ENCODE measurements around the gene IGF2BP2. TPM values are rescaled to one million over a fixed set of nuclear protein-coding genes. Genes with fewer than 3 reads are reported as not detected.

The IGF2BP2 gene
- total and polyA plus RNA-seq, 2 of the 8 experiments (the other 6 are each of a cell fraction or from before 2014, with no cell fraction given), result 7.4 to 121 TPM

DNA sequence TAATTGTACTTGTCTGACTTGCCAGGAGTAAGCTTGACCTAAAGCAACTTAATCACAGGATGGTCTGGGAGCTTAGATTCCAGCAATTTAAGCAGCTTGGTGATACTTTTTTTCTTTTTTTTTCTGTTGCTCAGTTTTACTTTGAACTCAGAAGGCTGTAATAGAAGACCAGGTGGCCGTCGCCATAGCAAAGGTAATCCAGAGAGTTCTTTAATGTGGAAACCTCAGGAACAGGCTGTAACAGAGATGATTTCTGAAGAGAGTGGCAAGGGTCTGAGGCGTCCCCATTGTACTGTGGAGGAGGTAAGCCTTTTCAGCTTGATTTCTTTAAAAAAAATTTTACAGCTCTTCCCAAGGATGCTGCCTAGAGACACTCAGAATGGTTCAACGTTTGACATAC lies 218.6 kb downstream of the IGF2BP2 start:
- ChIA-PET POLR2A (ENCODE audit: partially characterized antibody) (interaction anchor here (0.7 to 1.4 kb wide), 4 partner anchors 10 to 32 kb away, joined by 3 to 6 read pairs (median 4); partner anchors contain the start of gene SENP2), CTCF (ENCODE audit: partially characterized antibody) (interaction anchor here (0.7 to 1.2 kb wide), 3 partner anchors 8 to 47 kb away, joined by 3 to 4 read pairs (median 3); no protein-coding TSS in a partner anchor)
- H2BK12ac ChIP-seq (ENCODE audit: low read depth, low read length), result no peak overlapping the region
- peaks cover 20 to 76% (median 42%) of the 10 kb centered on the region in 4 experiments for H3K36me3 ChIP-seq (ENCODE audit: control insufficient read depth in 2 of 4, insufficient read depth in 4 of 4, low read length in 3 of 4)
- no peak overlapping the region for H3K4ac ChIP-seq (replicated peaks; ENCODE audit: insufficient read length, low read depth, low read length)
- DNase-seq (ENCODE audit: low read depth in 1 of 2, low spot score in 2 of 2) (no peak), FAIRE-seq (no peak)
- 86% methylated on average over 4 of the region's 4 CpGs; no CpG with 5 or more reads in 1 of the 2 experiments for WGBS, 2 experiments (ENCODE audit: extremely low coverage in 1 of 2, insufficient coverage in 1 of 2, insufficient read length in 1 of 2, insufficient replicate concordance in 2 of 2, low coverage in 1 of 2, low lambda C conversion rate in 2 of 2, missing lambda C conversion rate in 1 of 2)
- no peaks in the 10 kb centered on the region for H3K79me1 ChIP-seq (ENCODE audit: low read depth, low read length)
- H3K9me3 ChIP-seq (ENCODE audit: insufficient read depth in 2 of 2, low read depth in 1 of 2, low read length in 1 of 2), result no peaks in the 10 kb centered on the region
- H2BK15ac ChIP-seq (ENCODE audit: low read length), result no peak overlapping the region
- H2BK120ac ChIP-seq (replicated peaks; ENCODE audit: low read depth, low read length), result no peak overlapping the region
- H4K20me1 ChIP-seq (replicated peaks in 1 of 2; ENCODE audit: control insufficient read depth in 1 of 2, insufficient read depth in 2 of 2, low read length in 2 of 2), result peaks cover 1 to 2% of the 10 kb centered on the region in 2 experiments
- no peak overlapping the region for H2AK5ac ChIP-seq (ENCODE audit: low read depth, low read length)
- H3K4me1 ChIP-seq (replicated peaks in 1 of 4; ENCODE audit: control insufficient read depth in 3 of 4, insufficient read depth in 4 of 4, low read length in 3 of 4), result no peaks in the 10 kb centered on the region
- H3K56ac ChIP-seq (replicated peaks; ENCODE audit: insufficient read length, low read depth, low read length), result no peak overlapping the region
- no peak overlapping the region for H3K23ac ChIP-seq (ENCODE audit: insufficient read length)
- no peak overlapping the region for H3K14ac ChIP-seq (ENCODE audit: insufficient read length)
- no peaks in the 10 kb centered on the region; a peak in 1 of 4 replicates for H3K79me2 ChIP-seq (ENCODE audit: control insufficient read depth in 1 of 2, insufficient read depth in 2 of 2, low read length in 2 of 2)
- no peaks in the 10 kb centered on the region for H3K27me3 ChIP-seq (replicated peaks in 1 of 4; ENCODE audit: control insufficient read depth in 3 of 4, extremely low read depth in 1 of 4, insufficient read depth in 3 of 4, low read length in 3 of 4)
- no peak overlapping the region for H3K18ac ChIP-seq (ENCODE audit: extremely low read depth, low read length)
- H3K4me2 ChIP-seq (ENCODE audit: insufficient read depth in 1 of 2, low read depth in 2 of 2, low read length in 2 of 2), result no peak overlapping the region
- no peaks in the 10 kb centered on the region for H3K23me2 ChIP-seq (ENCODE audit: low read depth, low read length)
- H2BK5ac ChIP-seq (ENCODE audit: low read depth, low read length), result no peak overlapping the region
- no peak overlapping the region for H3K4me3 ChIP-seq (ENCODE audit: extremely low read depth in 1 of 4, insufficient read depth in 2 of 4, low read depth in 3 of 4, low read length in 4 of 4)
- no peak overlapping the region for H4K91ac ChIP-seq (replicated peaks; ENCODE audit: insufficient read length, low read length)
- no peak overlapping the region for H4K8ac ChIP-seq (ENCODE audit: extremely low read depth, insufficient read depth, low read length)
- no peak overlapping the region for H2BK20ac ChIP-seq (ENCODE audit: low read length)
- H4K5ac ChIP-seq (ENCODE audit: insufficient read length, low read depth, low read length), result no peak overlapping the region
- H3K9ac ChIP-seq (replicated peaks in 1 of 4; ENCODE audit: extremely low read depth in 1 of 4, low read depth in 3 of 4, low read length in 3 of 4), result no peak overlapping the region
- no peak overlapping the region for H2AFZ ChIP-seq (ENCODE audit: low read length)
- H3K27ac ChIP-seq (ENCODE audit: low read depth, low read length), result no peak overlapping the region
- no peak for TF ChIP-seq CBX5 (IDR thresholded peaks at IDR 0.05; ENCODE audit: low read depth, low read length)
- no peak for TF ChIP-seq HDAC6 (IDR thresholded peaks at IDR 0.05; ENCODE audit: low read depth, low read length)
- TF ChIP-seq SIX5 (IDR thresholded peaks at IDR 0.05; ENCODE audit: low read depth, low read length), result no peak
- TF ChIP-seq EZH2 (IDR thresholded peaks at IDR 0.05; ENCODE audit: low read depth, low read length, severe bottlenecking), result no peak
- TF ChIP-seq JUND (IDR thresholded peaks at IDR 0.05; ENCODE audit: low read length), result no peak
- no peak for TF ChIP-seq SP1 (IDR thresholded peaks at IDR 0.05; ENCODE audit: low read depth, low read length)
- no peak for TF ChIP-seq TBP (IDR thresholded peaks at IDR 0.05; ENCODE audit: low read depth, low read length)
- TF ChIP-seq KDM1A (IDR thresholded peaks at IDR 0.05; ENCODE audit: borderline replicate concordance, low read length), result no peak
- no peak for TF ChIP-seq POLR2A (IDR thresholded peaks at IDR 0.05; ENCODE audit: control extremely low read depth in 1 of 2, low read depth in 2 of 2, low read length in 2 of 2)
- TF ChIP-seq RXRA (IDR thresholded peaks at IDR 0.05; ENCODE audit: insufficient read depth, low read depth, low read length), result no peak
- TF ChIP-seq TAF1 (IDR thresholded peaks at IDR 0.05; ENCODE audit: low read depth, low read length), result no peak
- TF ChIP-seq POU5F1 (IDR thresholded peaks at IDR 0.05; ENCODE audit: low read depth, low read length), result no peak
- TF ChIP-seq KDM5A (IDR thresholded peaks at IDR 0.05; ENCODE audit: low read length), result no peak
- TF ChIP-seq JUN (IDR thresholded peaks at IDR 0.05; ENCODE audit: low read depth, low read length), result no peak
- TF ChIP-seq EP300 (IDR thresholded peaks at IDR 0.05; ENCODE audit: borderline replicate concordance in 1 of 2, low read depth in 2 of 2, low read length in 2 of 2), result no peak
- TF ChIP-seq CREB1 (IDR thresholded peaks at IDR 0.05), result no peak

All from H1 (cell line).